Prostate gland (tissue), 2 donors: ENCODE results near the gene UBR4. TPM values are rescaled to one million over a fixed set of nuclear protein-coding genes. Genes with fewer than 3 reads are reported as not detected.

ENCODE experiments used
- DNase-seq: peaks from one replicate; pipeline ENCODE4 v3.0.0-alpha.2; 2019; ENCODE audit warnings: low spot score
- H3K27ac ChIP-seq, 2 donors: fragments of 200-600 bp; sonication (generic); 2 replicates each; pipeline ENCODE4 v1.5.1; 2017 to 2019
- H3K27me3 ChIP-seq: fragments of 200-600 bp; sonication (generic); replicated peaks from 2 replicates; pipeline ENCODE4 v1.5.1; 2019; ENCODE audit not compliant: insufficient read depth
- H3K36me3 ChIP-seq, 2 donors: fragments of 200-600 bp; sonication (generic); 1 replicate in 1 of 2; 2 replicates in 1 of 2; pipeline versions ENCODE4 v1.5.1 to v1.8.1; 2017 to 2019
- H3K4me1 ChIP-seq: fragments of 200-600 bp; sonication (generic); replicated peaks from 2 replicates; pipeline ENCODE4 v1.5.1; 2019
- H3K4me3 ChIP-seq, 2 donors: fragments of 200-600 bp; sonication (generic); 2 replicates each; pipeline ENCODE4 v1.5.1; 2017 to 2019
- H3K9me3 ChIP-seq: fragments of 200-600 bp; sonication (generic); 2 replicates; pipeline ENCODE4 v1.5.1; 2017
- POLR2A ChIP-seq: fragments of 450-650 bp; IDR thresholded peaks from one replicate; pipeline ENCODE4 v1.6.1; 2016; ENCODE audit warnings: antibody characterized with exemption, mild to moderate bottlenecking
- POLR2AphosphoS5 ChIP-seq: sonication (generic); formaldehyde crosslinking; IDR thresholded peaks from one replicate; pipeline ENCODE4 v1.6.1; 2017; ENCODE audit warnings: antibody characterized with exemption
- WGBS: methylation state at CpG from one replicate; pipeline ENCODE4 v1.1.5; 2018; 5-methylcytosine and 5-hydroxymethylcytosine counted together
- intact Hi-C: fragments of 100-400 bp; cut with DNase I; formaldehyde crosslinking; loops from one replicate; pipeline ENCODE4 v1.14.2; 2022
- total RNA-seq, 2 donors: library from RNA; depleted of rRNA; stranded (reverse); fragments of >200 nt; gene quantifications; one replicate each; pipeline ENCODE4 v1.1.0, GENCODE V29; 2016
- TF ChIP-seq, protein P1 (sequence below), 4 experiments: fragments of 200-600 bp in 2 of 4; fragments of 450-650 bp in 2 of 4; sonication (generic) in 2 of 4; IDR thresholded peaks; 1 replicate in 3 of 4; 2 replicates in 1 of 4; pipeline ENCODE4 v1.5.1; 2016 to 2019; ENCODE audit warnings: antibody characterized with exemption in 4 of 4, mild to moderate bottlenecking in 2 of 4, moderate library complexity in 2 of 4

Gene UBR4
- total RNA-seq, 2 donors from 2014 or later, result 93.5 to 311 TPM

- Histone ChIP-seq H3K36me3 (no peaks in the 10 kb centered on the region), H3K4me1 (peaks cover 73% of the 10 kb centered on the region), H3K4me3 (no peak overlapping the region), H3K27ac (peak overlapping the region in 1 of 2 donors; percentile 81), H3K9me3 (no peaks in the 10 kb centered on the region), H3K27me3 (no peaks in the 10 kb centered on the region)
- 77% methylated on average over 17 of the region's 17 CpGs for WGBS
- TF ChIP-seq, protein P1, sequence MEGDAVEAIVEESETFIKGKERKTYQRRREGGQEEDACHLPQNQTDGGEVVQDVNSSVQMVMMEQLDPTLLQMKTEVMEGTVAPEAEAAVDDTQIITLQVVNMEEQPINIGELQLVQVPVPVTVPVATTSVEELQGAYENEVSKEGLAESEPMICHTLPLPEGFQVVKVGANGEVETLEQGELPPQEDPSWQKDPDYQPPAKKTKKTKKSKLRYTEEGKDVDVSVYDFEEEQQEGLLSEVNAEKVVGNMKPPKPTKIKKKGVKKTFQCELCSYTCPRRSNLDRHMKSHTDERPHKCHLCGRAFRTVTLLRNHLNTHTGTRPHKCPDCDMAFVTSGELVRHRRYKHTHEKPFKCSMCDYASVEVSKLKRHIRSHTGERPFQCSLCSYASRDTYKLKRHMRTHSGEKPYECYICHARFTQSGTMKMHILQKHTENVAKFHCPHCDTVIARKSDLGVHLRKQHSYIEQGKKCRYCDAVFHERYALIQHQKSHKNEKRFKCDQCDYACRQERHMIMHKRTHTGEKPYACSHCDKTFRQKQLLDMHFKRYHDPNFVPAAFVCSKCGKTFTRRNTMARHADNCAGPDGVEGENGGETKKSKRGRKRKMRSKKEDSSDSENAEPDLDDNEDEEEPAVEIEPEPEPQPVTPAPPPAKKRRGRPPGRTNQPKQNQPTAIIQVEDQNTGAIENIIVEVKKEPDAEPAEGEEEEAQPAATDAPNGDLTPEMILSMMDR (IDR thresholded peaks at IDR 0.05), result no peak
- TF ChIP-seq POLR2AphosphoS5 (no peak), POLR2A (no peak)
- no peak for DNase-seq
- intact Hi-C loops, result loop anchor here (5.0 kb wide), 1 partner anchor 59 kb away; no protein-coding TSS in a partner anchor
Measured at GRCh38 chr1:19070891-19071621, 139.0 kb downstream of the UBR4 start.

DNA sequence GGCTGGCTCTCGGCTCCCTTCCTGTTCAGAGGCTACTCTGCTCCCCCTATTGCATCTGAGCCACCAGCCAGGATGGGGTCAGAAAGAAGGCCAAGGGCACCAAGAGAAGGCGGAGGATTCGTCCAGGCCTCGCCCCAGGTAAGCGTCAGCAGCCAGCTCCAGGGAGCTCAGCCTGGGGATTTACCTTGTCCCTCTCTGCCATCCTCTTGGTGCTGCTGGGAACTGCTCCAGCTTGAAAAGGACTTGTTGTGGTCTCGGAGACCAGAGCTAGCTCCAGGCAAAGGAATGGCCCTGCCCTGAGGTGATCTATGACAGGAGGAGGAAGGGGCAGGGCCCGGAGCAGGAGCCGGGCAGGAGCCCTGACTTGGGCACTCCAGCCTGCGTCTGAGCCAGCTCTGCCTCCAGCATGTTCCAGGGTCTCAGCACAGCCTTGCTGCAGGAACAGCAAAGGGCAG is 139.8 kb downstream of the UBR4 start:
- no peaks in the 10 kb centered on the region for H3K9me3 ChIP-seq
- peak overlapping the region in 1 of 2 donors; percentile 0 for H3K27ac ChIP-seq
- H3K4me1 ChIP-seq, result peaks cover 74% of the 10 kb centered on the region
- TF ChIP-seq, protein P1 (IDR thresholded peaks at IDR 0.05), result no peak
- TF ChIP-seq POLR2AphosphoS5, result no peak
- no peak for TF ChIP-seq POLR2A
- no peaks in the 10 kb centered on the region for H3K36me3 ChIP-seq
- intact Hi-C loops, result loop anchor here (5.0 kb wide), 1 partner anchor 58 kb away; no protein-coding TSS in a partner anchor
- no peaks in the 10 kb centered on the region for H3K27me3 ChIP-seq
- 53% methylated on average over 9 of the region's 9 CpGs for WGBS
- DNase-seq, result no peak
- no peak overlapping the region for H3K4me3 ChIP-seq

GRCh38 chr1:19068639-19069276 is 141.3 kb downstream of the UBR4 start:
- H3K36me3 ChIP-seq, result no peaks in the 10 kb centered on the region
- H3K4me1 ChIP-seq, result peaks cover 59% of the 10 kb centered on the region
- no peak overlapping the region for H3K4me3 ChIP-seq
- TF ChIP-seq POLR2AphosphoS5, result no peak
- no peak for TF ChIP-seq POLR2A
- TF ChIP-seq, protein P1 (IDR thresholded peaks at IDR 0.05), result no peak
- intact Hi-C loops, result no loop called here
- WGBS, result 66% methylated on average over 7 of the region's 11 CpGs
- no peaks in the 10 kb centered on the region for H3K9me3 ChIP-seq
- no peak for DNase-seq
- peak overlapping the region in 1 of 2 donors; percentile 90 for H3K27ac ChIP-seq
- H3K27me3 ChIP-seq, result no peaks in the 10 kb centered on the region

- Histone ChIP-seq H3K4me3 (no peak overlapping the region), H3K27ac (peak overlapping the region in 1 of 2 donors; percentile 90), H3K9me3 (no peaks in the 10 kb centered on the region), H3K4me1 (peaks cover 52% of the 10 kb centered on the region), H3K36me3 (no peaks in the 10 kb centered on the region), H3K27me3 (no peaks in the 10 kb centered on the region)
- TF ChIP-seq POLR2A, result no peak
- no peak for TF ChIP-seq POLR2AphosphoS5
- TF ChIP-seq, protein P1 (IDR thresholded peaks at IDR 0.05), result no peak
- WGBS, result 77% methylated on average over 13 of the region's 14 CpGs
- no peak for DNase-seq
- intact Hi-C loops, result no loop called here
Measured at GRCh38 chr1:19067912-19068638, 142.0 kb downstream of the UBR4 start.
